Small intestine (tissue), 16 donors: ENCODE results near the gene BPI. TPM values are rescaled to one million over a fixed set of nuclear protein-coding genes. Genes with fewer than 3 reads are reported as not detected.
"Not testable (repeated sequence)": the region's sequence is repeated elsewhere in the genome, so short reads cannot be mapped to it uniquely, and the experiment has no call there.

Source experiments
- DNase-seq, 2 donors: peaks; one replicate each; pipeline versions ENCODE4 v3.0.0 to v3.0.0-alpha.2; 2013
- FAIRE-seq: peaks from 2 replicates; lab custom pipeline; 2012; peaks lifted over from hg19 to GRCh38; lab: Jason Lieb, UNC
- H3K27ac ChIP-seq, 3 donors: one replicate each; pipeline ENCODE4 v1.5.1; 2013; ENCODE audit warnings: low read length in 2 of 3, mild to moderate bottlenecking in 2 of 3, control low read depth in 1 of 3, inconsistent platforms in 1 of 3, low read depth in 1 of 3, moderate library complexity in 1 of 3
- H3K27me3 ChIP-seq, 3 donors: one replicate each; pipeline ENCODE4 v1.6.1; 2013; ENCODE audit warnings: low read length in 3 of 3, inconsistent platforms in 1 of 3; ENCODE audit not compliant: control insufficient read depth in 3 of 3, insufficient read depth in 3 of 3
- H3K36me3 ChIP-seq, 3 donors: one replicate each; pipeline ENCODE4 v1.6.1; 2013; ENCODE audit warnings: low read length in 3 of 3, inconsistent platforms in 1 of 3, low read depth in 1 of 3, mild to moderate bottlenecking in 1 of 3, moderate library complexity in 1 of 3; ENCODE audit not compliant: control insufficient read depth in 3 of 3, insufficient read depth in 2 of 3
- H3K4me1 ChIP-seq, 3 donors: one replicate each; pipeline ENCODE4 v1.6.1; 2013; ENCODE audit warnings: low read length in 2 of 3, inconsistent platforms in 1 of 3, low read depth in 1 of 3, mild to moderate bottlenecking in 1 of 3, moderate library complexity in 1 of 3; ENCODE audit not compliant: control insufficient read depth in 3 of 3, insufficient read depth in 2 of 3
- H3K4me3 ChIP-seq, 3 donors: one replicate each; pipeline ENCODE4 v1.5.1; 2013; ENCODE audit warnings: low read length in 3 of 3, control low read depth in 1 of 3, inconsistent platforms in 1 of 3, low read depth in 1 of 3, mild to moderate bottlenecking in 1 of 3, moderate library complexity in 1 of 3
- H3K9me3 ChIP-seq, 2 donors: one replicate each; pipeline ENCODE4 v1.6.1; 2013; ENCODE audit warnings: low read depth in 1 of 2, low read length in 1 of 2; ENCODE audit not compliant: control insufficient read depth in 2 of 2, insufficient read depth in 1 of 2
- WGBS, 3 donors: extraction: QIAGEN DNeasy Blood & Tissue Kit; methylation state at CpG; one replicate each; pipeline ENCODE4 v1.1.7; 2013; 5-methylcytosine and 5-hydroxymethylcytosine counted together
- long read RNA-seq, 10 donors: transcript quantifications; one replicate each; lab custom pipeline, GENCODE V29; 2026
- polyA plus RNA-seq, 4 donors: library from polyadenylated mRNA; stranded (reverse) in 3 of 4; unstranded in 1 of 4; fragments of 200-250 nt in 3 of 4; fragments of 120-200 nt in 1 of 4; gene quantifications; one replicate each; pipeline versions ENCODE4 v1.2.1 to v1.2.3, GENCODE V29; 2013
- donor health status: healthy with polysubstance abuse.
- donor health status: control.
- donor health status: control.
- donor health status: Bipolar disorder and iron deficiency.
- donor health status: healthy.

The BPI gene
- polyA plus RNA-seq, result under 1 TPM in 1 of 4 donors, not detected in 3; 0.27 TPM
- long read RNA-seq, donor 1, result 0 reads
- long read RNA-seq, donor 2, result 0 reads
- long read RNA-seq, donor 3, result 0 reads
- long read RNA-seq, donor 4, result 0 reads
- long read RNA-seq, donor 5, result 0 reads
- long read RNA-seq, donor 6, result 0 reads
- long read RNA-seq, donor 7, result 0 reads
- long read RNA-seq, donor 8, result 0 reads
- long read RNA-seq, donor 9, result 0 reads
- long read RNA-seq, donor 10, result 0 reads

DNA sequence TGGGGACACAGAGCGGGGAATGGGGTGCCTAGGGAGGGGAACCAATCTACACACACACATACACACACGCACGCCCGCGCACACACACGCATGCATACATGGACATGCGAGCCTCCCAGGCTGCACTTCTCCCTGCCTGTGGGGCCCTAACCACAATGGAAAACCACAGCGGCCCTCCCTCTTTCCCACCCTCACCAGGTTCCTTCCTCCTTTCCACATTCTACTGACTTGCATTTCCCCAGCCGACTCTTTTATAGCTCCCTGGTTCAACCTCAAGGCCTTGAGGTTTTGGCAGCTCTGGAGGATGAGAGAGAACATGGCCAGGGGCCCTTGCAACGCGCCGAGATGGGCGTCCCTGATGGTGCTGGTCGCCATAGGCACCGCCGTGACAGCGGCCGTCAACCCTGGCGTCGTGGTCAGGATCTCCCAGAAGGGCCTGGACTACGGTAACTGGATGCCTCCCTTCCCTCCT lies at the start of gene BPI:
TSS of gene BPI (plus strand) at position 249 of the 472 bp plus-strand sequence. CDS start at position 317, 68 bp downstream.
- Histone ChIP-seq H3K9me3 (peaks cover 0 to 1% of the 10 kb centered on the region in 2 donors), H3K36me3 (no peaks in the 10 kb centered on the region), H3K27me3 (peaks cover 0 to 10% (median 7%) of the 10 kb centered on the region in 3 donors), H3K4me3 (no peak within 1 kb of the TSS), H3K27ac (no peak within 1 kb of the TSS), H3K4me1 (no peaks in the 10 kb centered on the region)
- FAIRE-seq, result no peak
- 59 to 72% (median 68%) methylated on average over 21 of the region's 21 CpGs for WGBS, 3 donors
- no peak for DNase-seq

DNA sequence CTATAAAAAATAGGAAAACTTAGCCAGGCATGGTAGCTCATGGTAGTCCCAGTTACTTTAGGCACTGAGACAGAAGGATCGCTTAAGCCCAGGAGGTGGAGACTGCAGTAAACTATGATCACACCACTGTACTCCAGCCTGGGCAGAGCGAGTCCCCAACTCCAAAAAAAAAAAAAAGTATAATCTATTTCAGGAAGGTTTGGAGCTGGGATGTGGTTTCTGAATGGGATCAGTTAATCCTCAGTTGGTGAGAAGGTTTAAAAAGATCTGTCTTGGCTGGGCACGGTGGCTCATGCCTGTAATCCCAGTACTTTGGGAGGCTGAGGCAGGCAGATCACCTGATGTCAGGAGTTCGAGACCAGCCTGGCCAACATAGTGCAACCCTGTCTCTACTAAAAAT lies 49.3 kb upstream of the BPI start:
- not testable (repeated sequence) for FAIRE-seq, H3K4me3 ChIP-seq, H3K9me3 ChIP-seq, H3K4me1 ChIP-seq, DNase-seq, H3K36me3 ChIP-seq
- Histone ChIP-seq H3K27me3 (peaks cover 0 to 13% (median 2%) of the 10 kb centered on the region in 3 donors), H3K27ac (peak overlapping the region in 1 of 3 donors; percentile 52)
- WGBS, 3 donors, result 71 to 82% (median 77%) methylated on average over 4 of the region's 4 CpGs

DNA sequence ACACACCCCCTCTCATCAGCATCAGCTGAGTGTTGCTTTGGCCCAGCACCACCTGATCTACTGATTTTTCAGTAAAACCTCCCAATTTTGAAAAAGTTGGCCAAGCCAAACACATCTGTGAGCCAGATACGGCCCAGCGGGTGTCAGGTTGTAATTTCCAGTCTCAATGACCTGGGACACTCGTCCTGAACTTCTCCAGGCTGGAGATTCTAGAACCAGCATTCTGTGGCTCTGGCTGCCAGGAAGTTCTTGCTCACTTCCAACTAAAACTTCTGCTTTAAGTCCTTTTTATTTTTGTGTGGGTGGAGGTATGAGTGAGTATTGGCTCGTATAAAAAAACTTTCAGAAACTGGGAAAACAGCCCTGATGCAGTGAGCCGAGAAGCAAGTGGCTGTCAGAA lies 48.6 kb upstream of the BPI start:
- peak overlapping the region in 1 of 3 donors; percentile 52 for H3K27ac ChIP-seq
- H3K4me1 ChIP-seq, result no peaks in the 10 kb centered on the region
- H3K4me3 ChIP-seq, result no peak overlapping the region
- 57 to 72% (median 67%) methylated on average over 5 of the region's 5 CpGs for WGBS, 3 donors
- H3K27me3 ChIP-seq, result peaks cover 0 to 20% (median 4%) of the 10 kb centered on the region in 3 donors
- DNase-seq (no peak), FAIRE-seq (no peak)
- H3K36me3 ChIP-seq, result no peaks in the 10 kb centered on the region
- H3K9me3 ChIP-seq, result no peaks in the 10 kb centered on the region

DNA sequence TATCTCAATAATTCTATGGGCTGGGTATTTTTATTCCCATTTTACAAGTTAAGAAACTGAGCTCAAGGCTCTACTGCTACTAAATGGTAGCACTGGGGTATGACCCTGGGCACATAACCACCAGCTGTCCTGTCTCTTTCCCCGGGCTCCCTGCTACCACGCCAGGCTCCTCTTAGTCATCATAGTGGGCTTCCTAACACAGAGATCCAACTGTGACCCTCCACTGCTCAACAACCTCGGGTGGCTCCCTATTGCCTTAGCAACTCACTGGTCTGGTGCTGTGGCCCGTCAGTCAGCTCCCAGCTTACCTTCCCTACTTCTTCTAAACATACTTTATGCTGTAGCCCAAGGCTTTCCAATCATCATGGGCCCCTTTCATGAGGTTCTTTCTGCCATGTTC lies 47.9 kb upstream of the BPI start:
- H3K36me3 ChIP-seq, result no peaks in the 10 kb centered on the region
- peaks cover 0 to 24% (median 5%) of the 10 kb centered on the region in 3 donors for H3K27me3 ChIP-seq
- H3K4me1 ChIP-seq, result no peaks in the 10 kb centered on the region
- peak overlapping the region in 1 of 3 donors; percentile 52 for H3K27ac ChIP-seq
- H3K4me3 ChIP-seq, result no peak overlapping the region
- no peak for FAIRE-seq
- 73 to 80% (median 79%) methylated on average over 4 of the region's 4 CpGs for WGBS, 3 donors
- no peak for DNase-seq
- H3K9me3 ChIP-seq, result no peaks in the 10 kb centered on the region

DNA sequence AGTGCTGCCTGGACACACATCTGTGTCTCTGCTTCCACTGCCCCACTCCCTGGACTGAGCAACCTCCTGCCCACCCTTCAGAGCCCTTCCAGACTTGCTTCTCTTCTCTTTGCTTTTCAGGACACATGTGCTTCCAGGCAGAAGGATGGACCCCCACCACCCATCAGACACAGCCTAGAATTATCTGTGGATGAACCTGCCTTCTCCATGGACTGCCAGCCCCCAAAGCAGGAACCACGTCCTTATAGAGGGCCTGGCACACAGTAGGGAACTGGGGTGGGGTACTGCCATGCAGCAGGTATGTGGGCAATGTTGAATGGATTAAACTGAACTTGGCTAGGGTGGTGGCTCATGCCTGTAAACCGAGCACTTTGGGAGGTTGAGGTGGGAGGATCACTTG lies 47.0 kb upstream of the BPI start:
- FAIRE-seq (no peak), DNase-seq (no peak)
- no peaks in the 10 kb centered on the region for H3K4me1 ChIP-seq
- no peak overlapping the region for H3K4me3 ChIP-seq
- H3K9me3 ChIP-seq, result no peaks in the 10 kb centered on the region
- no peaks in the 10 kb centered on the region for H3K36me3 ChIP-seq
- H3K27me3 ChIP-seq, result peaks cover 4 to 32% (median 7%) of the 10 kb centered on the region in 3 donors
- no peak overlapping the region for H3K27ac ChIP-seq
- WGBS, 3 donors, result 59 to 76% (median 76%) methylated on average over 2 of the region's 2 CpGs

DNA sequence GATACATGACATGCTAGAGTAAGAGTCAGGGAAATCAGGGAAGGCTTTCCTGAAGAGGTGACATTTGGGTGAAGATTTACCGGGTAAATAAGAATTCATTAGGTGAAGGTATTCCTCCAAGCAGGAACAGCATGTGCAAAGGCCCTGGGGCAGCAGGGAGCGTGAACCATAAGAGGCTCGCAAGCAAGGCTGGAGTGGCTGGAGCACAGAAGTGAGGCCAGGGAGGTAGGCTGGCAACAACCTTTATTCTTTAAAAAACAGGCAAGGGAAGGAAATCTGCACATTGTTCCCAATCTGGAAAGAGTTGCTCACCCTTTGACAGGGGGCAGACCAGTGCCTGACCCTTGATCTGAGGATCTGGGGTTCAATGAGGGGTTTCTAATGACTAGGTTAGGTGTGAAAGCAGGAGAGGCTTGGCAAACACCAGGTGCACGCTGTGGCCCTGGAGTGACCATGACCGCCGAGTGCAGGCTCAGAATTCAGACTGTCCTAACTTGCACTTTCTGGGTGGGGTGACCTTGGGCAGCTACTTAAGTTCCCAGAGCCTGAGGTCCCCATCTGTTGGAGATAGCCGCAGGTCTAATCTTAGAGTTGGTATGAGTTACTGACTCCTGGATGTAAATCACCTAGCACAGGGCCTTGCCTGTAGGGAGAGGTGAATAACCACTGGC lies 45.3 kb upstream of the BPI start:
- FAIRE-seq (no peak), DNase-seq (no peak)

DNA sequence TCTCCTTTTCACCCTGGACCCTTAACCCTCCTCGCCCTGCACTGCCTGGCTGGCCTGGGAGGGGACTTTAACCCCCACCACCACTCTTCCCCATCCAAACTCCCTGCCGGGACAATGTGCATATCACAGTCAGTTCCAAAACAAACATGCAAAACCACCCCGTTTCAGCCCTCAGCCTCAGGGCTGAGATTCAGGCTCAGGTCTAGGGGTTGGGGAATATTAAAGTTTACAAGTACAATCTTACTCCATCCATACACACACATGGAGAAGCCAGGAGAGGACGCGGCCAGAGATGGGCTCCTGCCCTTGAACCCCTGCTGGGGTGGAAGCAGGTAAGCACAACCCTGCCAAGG lies 44.0 kb upstream of the BPI start:
- Histone ChIP-seq H3K4me3 (peak overlapping the region in 1 of 3 donors; percentile 32), H3K9me3 (no peaks in the 10 kb centered on the region), H3K27me3 (peaks cover 4 to 35% (median 5%) of the 10 kb centered on the region in 3 donors), H3K4me1 (no peaks in the 10 kb centered on the region), H3K27ac (peak overlapping the region in 2 of 3 donors; percentile 33 to 72), H3K36me3 (no peaks in the 10 kb centered on the region)
- no peak for DNase-seq
- 5 to 15% (median 11%) methylated on average over 5 of the region's 5 CpGs for WGBS, 3 donors
- no peak for FAIRE-seq

More for the DNA sequence above, 45.3 kb upstream of the BPI start:
- Histone ChIP-seq H3K27me3 (peaks cover 4 to 35% (median 5%) of the 10 kb centered on the region in 3 donors), H3K36me3 (no peaks in the 10 kb centered on the region), H3K27ac (no peak overlapping the region), H3K9me3 (no peaks in the 10 kb centered on the region), H3K4me3 (no peak overlapping the region), H3K4me1 (no peaks in the 10 kb centered on the region)
- WGBS, 3 donors, result 76 to 86% (median 85%) methylated on average over 7 of the region's 7 CpGs

DNA sequence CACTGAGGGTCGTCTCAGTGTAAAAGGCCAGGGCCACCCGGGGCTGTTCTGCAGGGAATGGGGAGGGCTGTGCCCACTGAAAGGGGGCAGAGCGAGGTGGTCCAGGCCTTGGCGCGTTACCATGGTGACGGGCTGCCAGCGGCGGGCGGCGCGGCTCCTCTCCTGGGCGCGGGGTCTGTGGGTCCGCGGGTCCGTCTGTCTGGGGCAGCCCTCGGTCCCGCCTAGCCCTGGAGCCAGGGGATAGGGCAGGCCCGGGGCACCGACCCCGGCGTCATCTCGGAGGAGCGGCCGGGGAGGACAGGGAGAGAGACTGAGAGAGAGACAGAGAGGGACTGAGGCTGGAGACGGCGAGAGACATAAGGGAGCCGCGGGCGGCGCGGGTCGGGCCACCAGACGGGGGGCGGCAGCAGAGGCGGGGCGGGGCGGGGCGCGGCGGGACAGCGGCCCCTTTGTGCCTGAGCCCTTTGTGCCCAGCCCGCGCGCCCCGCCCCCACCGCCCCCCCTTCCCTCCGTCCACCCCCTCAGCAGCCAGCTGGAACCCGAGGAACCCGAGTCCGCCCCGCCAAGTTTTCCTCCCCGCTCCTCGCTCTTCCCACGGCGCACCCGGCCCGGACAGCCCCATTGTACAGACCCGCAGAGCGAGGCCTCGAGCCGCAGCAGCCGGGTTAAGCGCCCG lies 43.4 kb upstream of the BPI start, which contains the start of gene KIAA1755:
TSS of gene KIAA1755 (minus strand) at position 358 of the 676 bp plus-strand sequence. CDS start at position 123, 235 bp downstream.
- WGBS, 3 donors, result 5 to 8% (median 7%) methylated on average over 44 to 64 of the region's 65 CpGs
- Histone ChIP-seq H3K36me3 (no peaks in the 10 kb centered on the region), H3K27ac (peak within 1 kb of the TSS in 2 of 3 donors; percentile 33 to 72), H3K4me1 (no peaks in the 10 kb centered on the region), H3K27me3 (peaks cover 4 to 35% (median 5%) of the 10 kb centered on the region in 3 donors), H3K4me3 (peak within 1 kb of the TSS in 1 of 3 donors; percentile 32), H3K9me3 (no peaks in the 10 kb centered on the region)
- DNase-seq, result no peak
- FAIRE-seq, result no peak
